Measurements from ENCODE around the gene F2R. TPM values are rescaled to one million over a fixed set of nuclear protein-coding genes. Genes with fewer than 3 reads are reported as not detected.

The F2R gene
- polyA plus RNA-seq, 1 donor (not counting 4 experiments of a cell fraction or from before 2014, with no cell fraction given): 56.8 TPM

- no peaks in the 10 kb centered on the region for H3K9me1 ChIP-seq (ENCODE audit: control insufficient read depth, extremely low read depth, insufficient read depth, low read length)
- peaks cover 24% of the 10 kb centered on the region for H3K4me1 ChIP-seq (ENCODE audit: control insufficient read depth, extremely low read depth, insufficient read depth, low read length)
- H3K9me3 ChIP-seq (ENCODE audit: control insufficient read depth, low read depth, low read length): no peaks in the 10 kb centered on the region
- no peak for FAIRE-seq
- no peak for DNase-seq (ENCODE audit: low read depth, low spot score)
- peak overlapping the region; percentile 93 to 97 (median 93) for H3K4me3 ChIP-seq (ENCODE audit: control insufficient read depth in 2 of 3, extremely low read depth in 1 of 3, insufficient read depth in 2 of 3, low read depth in 1 of 3, low read length in 3 of 3)
- H3K79me2 ChIP-seq (ENCODE audit: control insufficient read depth, insufficient read depth, low read length): peaks cover 34% of the 10 kb centered on the region
- H3K36me3 ChIP-seq (ENCODE audit: control insufficient read depth in 2 of 2, extremely low read depth in 1 of 2, insufficient read depth in 2 of 2, low read length in 2 of 2): no peaks in the 10 kb centered on the region
- peaks cover 5% of the 10 kb centered on the region for H3K27me3 ChIP-seq (ENCODE audit: control insufficient read depth, extremely low read depth, insufficient read depth, low read length)
- peak overlapping the region; percentile 93 for H3K4me2 ChIP-seq (ENCODE audit: control insufficient read depth, extremely low read depth, insufficient read depth, low read depth, low read length)
- dilution Hi-C loops (cut with MboI; ENCODE audit: extremely low pct_ligation_motif_present, low sequenced_read_pairs): no loop called here
- peak overlapping the region; percentile 88 for H3K9ac ChIP-seq (ENCODE audit: control insufficient read depth, extremely low read depth, insufficient read depth, low read length)
- H3K27ac ChIP-seq (ENCODE audit: control insufficient read depth, insufficient read depth, low read length): peak overlapping the region; percentile 64
- TF ChIP-seq, protein P1, sequence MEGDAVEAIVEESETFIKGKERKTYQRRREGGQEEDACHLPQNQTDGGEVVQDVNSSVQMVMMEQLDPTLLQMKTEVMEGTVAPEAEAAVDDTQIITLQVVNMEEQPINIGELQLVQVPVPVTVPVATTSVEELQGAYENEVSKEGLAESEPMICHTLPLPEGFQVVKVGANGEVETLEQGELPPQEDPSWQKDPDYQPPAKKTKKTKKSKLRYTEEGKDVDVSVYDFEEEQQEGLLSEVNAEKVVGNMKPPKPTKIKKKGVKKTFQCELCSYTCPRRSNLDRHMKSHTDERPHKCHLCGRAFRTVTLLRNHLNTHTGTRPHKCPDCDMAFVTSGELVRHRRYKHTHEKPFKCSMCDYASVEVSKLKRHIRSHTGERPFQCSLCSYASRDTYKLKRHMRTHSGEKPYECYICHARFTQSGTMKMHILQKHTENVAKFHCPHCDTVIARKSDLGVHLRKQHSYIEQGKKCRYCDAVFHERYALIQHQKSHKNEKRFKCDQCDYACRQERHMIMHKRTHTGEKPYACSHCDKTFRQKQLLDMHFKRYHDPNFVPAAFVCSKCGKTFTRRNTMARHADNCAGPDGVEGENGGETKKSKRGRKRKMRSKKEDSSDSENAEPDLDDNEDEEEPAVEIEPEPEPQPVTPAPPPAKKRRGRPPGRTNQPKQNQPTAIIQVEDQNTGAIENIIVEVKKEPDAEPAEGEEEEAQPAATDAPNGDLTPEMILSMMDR (optimal IDR thresholded peaks at IDR 0.05 in 1 of 3, IDR thresholded peaks at IDR 0.05 in 1 of 3, conservative IDR thresholded peaks at IDR 0.05 in 1 of 3; ENCODE audit: extremely low read depth in 1 of 3, insufficient read depth in 2 of 3, low read length in 3 of 3): no peak
- no peak for TF ChIP-seq EZH2 (IDR thresholded peaks at IDR 0.05; ENCODE audit: low read length)
- H4K20me1 ChIP-seq (ENCODE audit: control insufficient read depth, extremely low read depth, insufficient read depth, low read length): no peaks in the 10 kb centered on the region
- H2AFZ ChIP-seq (ENCODE audit: control insufficient read depth, low read length): peak overlapping the region; percentile 93
Measured at GRCh38 chr5:76715486-76715735, 515 bp upstream of the F2R start.

DNA sequence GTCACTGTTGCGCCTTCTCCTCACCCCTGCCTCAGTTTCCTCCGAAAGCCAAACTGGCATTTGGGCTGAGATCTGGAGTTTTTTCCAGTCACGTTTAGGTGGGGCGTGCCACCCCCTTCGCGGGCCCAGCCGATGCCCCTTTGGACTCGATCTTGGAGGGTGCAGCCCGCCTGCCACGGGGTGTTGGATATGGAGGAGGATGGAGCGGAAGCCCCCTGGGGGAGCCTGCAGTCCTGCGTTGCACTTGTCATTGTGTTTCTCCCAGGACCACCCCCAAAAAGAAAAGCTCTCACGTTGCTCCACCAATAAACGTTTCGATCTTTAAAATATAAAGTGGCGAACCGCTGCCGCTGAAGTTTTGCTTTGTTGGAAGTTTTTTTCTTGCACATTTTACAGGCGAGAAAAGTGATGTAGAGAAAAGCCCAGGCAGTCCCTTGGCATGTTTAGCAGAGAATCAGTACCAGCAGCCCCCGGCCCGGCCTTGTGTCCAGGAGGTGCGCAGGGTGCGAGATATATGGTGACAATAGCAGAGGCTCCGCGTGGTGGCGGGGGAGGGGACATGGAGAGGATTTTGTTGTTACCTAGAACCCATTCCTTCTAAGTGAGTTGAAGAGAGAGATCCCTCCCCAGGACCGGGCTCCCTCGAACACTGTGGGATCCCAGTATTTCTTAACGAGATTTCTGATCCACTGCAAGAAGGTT lies 681 bp downstream of the F2R start:
- Histone ChIP-seq H3K4me3 (ENCODE audit: control insufficient read depth in 2 of 3, extremely low read depth in 1 of 3, insufficient read depth in 2 of 3, low read depth in 1 of 3, low read length in 3 of 3) (peak overlapping the region; percentile 93 to 97 (median 93)), H3K27me3 (ENCODE audit: control insufficient read depth, extremely low read depth, insufficient read depth, low read length) (peaks cover 5% of the 10 kb centered on the region), H3K27ac (ENCODE audit: control insufficient read depth, insufficient read depth, low read length) (peak overlapping the region; percentile 75), H3K36me3 (ENCODE audit: control insufficient read depth in 2 of 2, extremely low read depth in 1 of 2, insufficient read depth in 2 of 2, low read length in 2 of 2) (no peaks in the 10 kb centered on the region), H3K4me2 (ENCODE audit: control insufficient read depth, extremely low read depth, insufficient read depth, low read depth, low read length) (peak overlapping the region; percentile 98), H3K9me1 (ENCODE audit: control insufficient read depth, extremely low read depth, insufficient read depth, low read length) (no peaks in the 10 kb centered on the region), H3K79me2 (ENCODE audit: control insufficient read depth, insufficient read depth, low read length) (peaks cover 39% of the 10 kb centered on the region), H3K9ac (ENCODE audit: control insufficient read depth, extremely low read depth, insufficient read depth, low read length) (peak overlapping the region; percentile 88), H4K20me1 (ENCODE audit: control insufficient read depth, extremely low read depth, insufficient read depth, low read length) (no peaks in the 10 kb centered on the region), H2AFZ (ENCODE audit: control insufficient read depth, low read length) (peak overlapping the region; percentile 71), H3K4me1 (ENCODE audit: control insufficient read depth, extremely low read depth, insufficient read depth, low read length) (peaks cover 15% of the 10 kb centered on the region), H3K9me3 (ENCODE audit: control insufficient read depth, low read depth, low read length) (no peaks in the 10 kb centered on the region)
- FAIRE-seq (peak; percentile 41), DNase-seq (ENCODE audit: low read depth, low spot score) (no peak)
- dilution Hi-C loops (cut with MboI; ENCODE audit: extremely low pct_ligation_motif_present, low sequenced_read_pairs): no loop called here
- no peak for TF ChIP-seq EZH2 (IDR thresholded peaks at IDR 0.05; ENCODE audit: low read length)
- TF ChIP-seq, protein P1 (optimal IDR thresholded peaks at IDR 0.05 in 1 of 3, IDR thresholded peaks at IDR 0.05 in 1 of 3, conservative IDR thresholded peaks at IDR 0.05 in 1 of 3; ENCODE audit: extremely low read depth in 1 of 3, insufficient read depth in 2 of 3, low read length in 3 of 3): no peak

Data from keratinocyte (primary cell).